Stomach (tissue), 4 donors: ENCODE measurements around the gene SMTNL2.

Experiments used
- CTCF ChIP-seq, 7 experiments: fragments of 450-650 bp in 4 of 7; fragments of 200-600 bp in 3 of 7; sonication (generic) in 3 of 7; IDR thresholded peaks; one replicate each; pipeline ENCODE4 v1.5.1; 2016 to 2019; ENCODE audit warnings: antibody characterized with exemption in 7 of 7, control low read depth in 2 of 7, mild to moderate bottlenecking in 1 of 7
- EP300 ChIP-seq: sonication (generic); formaldehyde crosslinking; IDR thresholded peaks from one replicate; pipeline ENCODE4 v1.6.1; 2017; ENCODE audit warnings: antibody characterized with exemption
- POLR2A ChIP-seq, 4 donors: fragments of 450-650 bp; IDR thresholded peaks; one replicate each; pipeline ENCODE4 v1.6.1; 2016; ENCODE audit warnings: antibody characterized with exemption in 4 of 4, control low read depth in 2 of 4, mild to moderate bottlenecking in 1 of 4, moderate library complexity in 1 of 4

- TF ChIP-seq CTCF (IDR thresholded peaks at IDR 0.05) (no peak), EP300 (no peak), POLR2A (IDR thresholded peaks at IDR 0.05) (no peak)
Observed at GRCh38 chr17:4582691-4583090, 1.6 kb upstream of the SMTNL2 start.
